Osteoblast (primary cell): ENCODE data around the gene CACNB2. TPM values are rescaled to one million over a fixed set of nuclear protein-coding genes. Genes with fewer than 3 reads are reported as not detected.

Source experiments
- DNase-seq: peaks from one replicate; pipeline ENCODE4 v3.0.0; 2011; ENCODE audit warnings: low spot score, mixed read lengths; ENCODE audit not compliant: insufficient read length; ENCODE audit errors: missing footprints
- H2AFZ ChIP-seq: 2 replicates; pipeline ENCODE4 v1.6.0; 2011; ENCODE audit warnings: mild to moderate bottlenecking, low read length
- H3K27ac ChIP-seq: 2 replicates; pipeline ENCODE4 v1.5.1; 2011; ENCODE audit warnings: mild to moderate bottlenecking, low read depth, low read length, moderate library complexity
- H3K27me3 ChIP-seq: 2 replicates; pipeline ENCODE4 v1.6.0; 2012; ENCODE audit warnings: mild to moderate bottlenecking, control low read depth, inconsistent platforms, low read length, moderate library complexity; ENCODE audit not compliant: insufficient read depth
- H3K36me3 ChIP-seq: 2 replicates; pipeline ENCODE4 v1.5.1; 2011; ENCODE audit warnings: mild to moderate bottlenecking, low read length, control low read depth, moderate library complexity; ENCODE audit not compliant: insufficient read depth
- H3K4me1 ChIP-seq: 2 replicates; pipeline ENCODE4 v1.5.1; 2011; ENCODE audit warnings: mild to moderate bottlenecking, low read length, control low read depth, moderate library complexity; ENCODE audit not compliant: insufficient read depth
- H3K4me2 ChIP-seq: 2 replicates; pipeline ENCODE4 v1.6.0; 2011; ENCODE audit warnings: mild to moderate bottlenecking, low read length; ENCODE audit not compliant: insufficient read depth
- H3K4me3 ChIP-seq: fragments of 200-600 bp; sonication (generic); 3 replicates; pipeline ENCODE4 v1.5.1; 2012; ENCODE audit warnings: mild to moderate bottlenecking, low read length, inconsistent platforms; ENCODE audit not compliant: insufficient read depth
- H3K79me2 ChIP-seq: 2 replicates; pipeline ENCODE4 v1.6.0; 2012; ENCODE audit warnings: mild to moderate bottlenecking, low read length, control low read depth, inconsistent platforms; ENCODE audit not compliant: insufficient read depth
- H3K9me3 ChIP-seq: 2 replicates; pipeline ENCODE4 v1.5.1; 2011; ENCODE audit warnings: low read depth, low read length, control low read depth
- H4K20me1 ChIP-seq: 2 replicates; pipeline ENCODE4 v1.6.0; 2012; ENCODE audit warnings: mild to moderate bottlenecking, low read length, control low read depth; ENCODE audit not compliant: insufficient read depth
- CTCF ChIP-seq: IDR thresholded peaks from 2 replicates; pipeline ENCODE4 v1.5.1; 2011; ENCODE audit warnings: mild to moderate bottlenecking, low read depth, low read length, moderate library complexity; ENCODE audit errors: extremely low read depth
- total RNA-seq: library from RNA; depleted of rRNA; stranded (reverse); fragments of >200 nt; gene quantifications from 2 replicates; pipeline ENCODE4 v1.2.3, GENCODE V29; 2012

Gene CACNB2
- total RNA-seq, 1 donor = under 0.01 TPM

- Histone ChIP-seq H3K4me1 (no peaks in the 10 kb centered on the region), H3K79me2 (no peaks in the 10 kb centered on the region), H3K36me3 (no peaks in the 10 kb centered on the region), H3K9me3 (no peaks in the 10 kb centered on the region), H4K20me1 (no peaks in the 10 kb centered on the region), H3K27me3 (no peaks in the 10 kb centered on the region), H2AFZ (no peak overlapping the region), H3K4me2 (no peak overlapping the region), H3K27ac (no peak overlapping the region), H3K4me3 (no peak overlapping the region)
- no peak for DNase-seq
- no peak for TF ChIP-seq CTCF
Observed at GRCh38 chr10:18409599-18410397, 269.6 kb downstream of the CACNB2 start.

- Histone ChIP-seq H3K4me2 (no peak overlapping the region), H2AFZ (no peak overlapping the region), H3K4me1 (no peaks in the 10 kb centered on the region), H3K36me3 (no peaks in the 10 kb centered on the region), H3K27ac (no peak overlapping the region), H3K27me3 (no peaks in the 10 kb centered on the region), H3K9me3 (no peaks in the 10 kb centered on the region), H4K20me1 (no peaks in the 10 kb centered on the region), H3K79me2 (no peaks in the 10 kb centered on the region), H3K4me3 (no peak overlapping the region)
- no peak for DNase-seq
- TF ChIP-seq CTCF = no peak
Observed at GRCh38 chr10:18414061-18414460, 273.8 kb downstream of the CACNB2 start.

- DNase-seq = no peak
- no peaks in the 10 kb centered on the region for H3K79me2 ChIP-seq
- no peaks in the 10 kb centered on the region for H4K20me1 ChIP-seq
- no peak overlapping the region for H2AFZ ChIP-seq
- no peak overlapping the region for H3K4me2 ChIP-seq
- no peaks in the 10 kb centered on the region for H3K9me3 ChIP-seq
- TF ChIP-seq CTCF = no peak
- no peak overlapping the region for H3K27ac ChIP-seq
- H3K4me3 ChIP-seq = no peak overlapping the region
- H3K36me3 ChIP-seq = no peaks in the 10 kb centered on the region
- H3K27me3 ChIP-seq = no peaks in the 10 kb centered on the region
- no peaks in the 10 kb centered on the region for H3K4me1 ChIP-seq
Observed at GRCh38 chr10:18417950-18418527, 277.8 kb downstream of the CACNB2 start.

- Histone ChIP-seq H3K4me1 (no peaks in the 10 kb centered on the region), H3K9me3 (no peaks in the 10 kb centered on the region)
Observed at GRCh38 chr10:18418541-18419215, 278.5 kb downstream of the CACNB2 start.

More at GRCh38 chr10:18418541-18419215, 278.5 kb downstream of the CACNB2 start:
- Histone ChIP-seq H3K4me2 (no peak overlapping the region), H3K4me3 (no peak overlapping the region), H3K36me3 (no peaks in the 10 kb centered on the region), H3K27me3 (no peaks in the 10 kb centered on the region), H2AFZ (no peak overlapping the region), H3K79me2 (no peaks in the 10 kb centered on the region), H3K27ac (no peak overlapping the region), H4K20me1 (no peaks in the 10 kb centered on the region)
- no peak for TF ChIP-seq CTCF
- DNase-seq = peak; percentile 13
